GM21723 (cell line): ENCODE measurements around the gene MKNK2.
A peak's percentile ranks its signal among the peaks of the same experiment; 100 is the strongest.
"Not testable (repeated sequence)": the region's sequence is repeated elsewhere in the genome, so short reads cannot be mapped to it uniquely, and the experiment has no call there.

Source experiments
- ATAC-seq: cut with Tn5 transposase; IDR thresholded peaks from one replicate; pipeline ENCODE4 v1.9.1; 2021; ENCODE audit warnings: mild to moderate bottlenecking, moderate library complexity; ENCODE audit not compliant: unreplicated experiment

Gene MKNK2

GRCh38 chr19:2044709-2045500 lies 6.1 kb downstream of the MKNK2 start:
- no peak for ATAC-seq

GRCh38 chr19:2043961-2044708 lies 6.9 kb downstream of the MKNK2 start:
- ATAC-seq, result no peak

DNA sequence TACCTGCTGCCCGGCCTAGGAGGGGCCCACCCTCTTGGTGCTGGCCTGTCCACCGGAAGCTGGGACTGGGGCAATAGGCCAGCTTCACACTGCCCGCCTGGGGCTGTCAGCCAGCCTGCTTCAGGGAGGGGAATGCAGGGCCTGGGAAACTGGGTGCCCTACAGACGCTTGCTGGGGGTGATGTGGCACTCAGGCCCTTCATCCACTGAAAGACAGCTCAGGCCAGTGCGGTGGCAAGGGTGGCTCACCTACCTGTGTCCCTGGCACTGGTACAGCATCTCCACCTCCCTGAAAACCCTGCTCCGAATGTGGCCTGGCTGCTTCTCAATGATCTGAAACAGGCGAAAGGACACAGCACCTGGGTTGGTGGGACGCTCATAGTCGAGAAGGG lies 7.8 kb downstream of the MKNK2 start:
- no peak for ATAC-seq

GRCh38 chr19:2042485-2043250 lies 8.4 kb downstream of the MKNK2 start:
- ATAC-seq, result peak; percentile 6

DNA sequence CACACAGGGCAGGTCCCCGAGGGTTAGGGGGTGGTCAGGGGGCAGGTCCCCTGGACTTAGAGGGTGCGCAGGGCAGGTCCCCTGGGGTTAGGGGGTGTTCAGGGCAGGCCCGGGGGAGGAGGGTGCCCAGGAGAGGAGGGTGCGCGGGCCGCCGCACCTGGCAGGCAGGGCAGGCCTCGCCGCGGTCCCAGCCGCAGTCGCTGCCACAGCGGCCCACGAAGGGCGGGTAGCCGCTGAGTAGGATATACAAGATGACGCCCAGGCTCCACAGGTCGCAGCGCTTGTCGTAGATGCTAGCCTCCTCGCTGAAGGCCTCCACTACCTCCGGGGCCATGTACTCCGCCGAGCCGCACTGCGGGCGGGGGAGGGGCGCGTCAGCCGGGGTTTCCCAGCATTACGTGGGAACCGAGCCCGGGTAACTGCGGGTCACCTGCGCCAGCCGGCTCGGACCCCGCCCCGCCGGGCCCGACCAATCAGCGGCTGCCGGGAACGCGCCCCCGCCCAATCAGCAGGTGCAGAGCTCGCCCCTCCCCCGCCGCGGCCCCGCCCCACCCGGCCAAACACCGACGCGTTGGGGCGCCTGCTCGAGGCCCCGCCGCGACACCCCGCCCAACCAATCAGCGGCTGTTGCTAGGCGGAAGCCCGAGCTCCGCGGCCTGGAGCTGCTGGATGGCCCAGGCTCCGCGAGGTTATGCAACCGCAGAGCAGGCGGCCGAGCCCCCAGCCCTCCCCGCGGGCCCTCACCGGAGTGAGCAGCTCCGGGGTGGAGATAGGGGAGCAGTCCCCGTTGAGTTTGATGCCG lies 9.2 kb downstream of the MKNK2 start:
- peak; percentile 46 for ATAC-seq

- ATAC-seq, result no peak
These were observed 9.7 kb downstream of the MKNK2 start for GRCh38 chr19:2041433-2041682.

GRCh38 chr19:2040647-2041432 lies 10.2 kb downstream of the MKNK2 start:
- no peak for ATAC-seq

GRCh38 chr19:2039959-2040646 lies 10.9 kb downstream of the MKNK2 start:
- no peak for ATAC-seq

GRCh38 chr19:2039089-2039958 lies 11.7 kb downstream of the MKNK2 start:
- no peak for ATAC-seq

GRCh38 chr19:2038284-2039088 lies 12.6 kb downstream of the MKNK2 start:
- no peak for ATAC-seq

- ATAC-seq, result no peak
These were observed 13.3 kb downstream of the MKNK2 start for GRCh38 chr19:2037651-2038255.

DNA sequence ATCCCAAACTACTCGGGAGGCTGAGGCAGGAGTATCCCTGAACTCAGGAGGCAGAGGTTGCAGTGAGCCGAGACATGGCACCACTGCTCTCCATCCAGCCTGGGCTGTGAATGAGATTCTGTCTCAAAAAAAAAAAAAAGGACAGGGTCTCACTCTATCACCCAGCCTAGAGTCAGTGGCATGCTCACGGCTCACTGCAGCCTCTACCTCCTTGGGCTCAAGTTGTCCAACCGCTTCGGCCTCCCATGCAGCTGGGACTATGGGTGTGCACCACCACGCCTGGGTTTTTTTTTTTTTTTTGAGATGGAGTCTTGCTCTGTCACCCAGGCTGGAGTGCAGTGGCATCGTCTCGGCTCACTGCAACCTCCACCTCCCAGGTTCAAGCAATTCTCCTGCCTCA lies 14.6 kb downstream of the MKNK2 start:
- ATAC-seq, result no peak

GRCh38 chr19:2035590-2035991 lies 15.5 kb downstream of the MKNK2 start:
- no peak for ATAC-seq

- ATAC-seq, result no peak
These were observed 16.1 kb downstream of the MKNK2 start for GRCh38 chr19:2034729-2035589.

- not testable (repeated sequence) for ATAC-seq
These were observed 16.8 kb downstream of the MKNK2 start for GRCh38 chr19:2034253-2034652.

GRCh38 chr19:2033825-2034159 lies 17.3 kb downstream of the MKNK2 start:
- ATAC-seq, result no peak
